Middle frontal gyrus (tissue), 1 donor: ENCODE results near the gene RP2.

Experiments
- DNase-seq: peaks from one replicate; pipeline ENCODE4 v3.0.0-alpha.2; 2015; ENCODE audit warnings: low spot score; ENCODE audit errors: extremely low spot score

RP2 gene

DNA sequence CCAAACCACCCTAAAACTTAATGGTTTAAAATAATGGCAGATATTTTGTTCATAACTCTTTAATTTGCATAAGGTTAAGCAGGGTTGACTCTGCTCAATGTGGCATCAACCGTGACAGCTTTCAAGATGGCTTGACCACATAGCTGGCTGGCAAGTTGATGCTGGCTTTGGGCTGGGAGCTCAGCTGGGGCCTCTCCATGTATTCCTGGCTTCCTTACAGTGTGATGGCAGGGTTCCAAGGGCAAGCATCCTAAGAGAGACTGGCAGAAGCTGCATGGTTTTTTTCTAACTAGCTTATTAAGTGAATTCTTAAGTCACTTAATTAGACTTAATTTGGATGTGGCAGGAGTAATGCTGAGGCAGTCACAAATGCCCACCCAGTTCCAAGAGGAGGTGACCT, 4.5 kb downstream of the RP2 start:
- no peak for DNase-seq

DNA sequence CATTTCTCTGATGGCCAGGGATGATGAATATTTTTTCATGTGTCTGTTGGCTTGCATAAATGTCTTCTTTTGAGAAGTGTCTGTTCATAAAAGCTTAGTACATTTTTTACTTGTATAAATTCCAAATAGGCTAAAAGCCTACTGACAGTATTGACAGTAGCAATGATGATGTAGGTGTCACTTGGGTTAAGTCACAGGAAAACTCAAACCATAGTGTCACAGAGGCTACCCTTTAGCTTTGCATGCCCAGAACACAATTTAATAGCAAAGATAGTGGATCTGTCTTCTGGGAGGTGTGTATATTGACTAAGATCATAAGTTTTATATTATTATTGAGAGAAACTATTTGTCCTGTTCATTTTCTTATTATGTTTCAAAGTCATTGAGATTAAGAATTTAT, 8.1 kb downstream of the RP2 start:
- no peak for DNase-seq

DNA sequence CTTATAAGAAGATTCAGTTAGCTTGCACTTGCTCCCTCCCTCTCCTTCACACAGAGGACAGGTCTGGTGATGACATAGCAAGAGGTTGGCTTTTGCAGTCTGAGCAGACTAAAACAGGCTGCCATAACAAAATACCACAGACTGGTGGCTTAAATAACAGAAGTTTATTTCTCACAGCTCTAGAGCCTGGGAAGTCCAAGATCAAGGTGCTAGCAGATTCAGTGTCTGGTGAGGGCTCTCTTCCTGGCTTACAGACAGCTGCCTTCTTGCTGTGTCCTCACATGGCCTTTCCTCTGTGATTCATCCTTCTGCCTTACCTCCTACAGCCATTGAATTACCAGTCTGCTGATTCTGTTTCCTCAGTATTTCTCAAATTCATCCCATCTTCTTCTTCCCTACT, 13.1 kb downstream of the RP2 start:
- DNase-seq, result no peak

DNA sequence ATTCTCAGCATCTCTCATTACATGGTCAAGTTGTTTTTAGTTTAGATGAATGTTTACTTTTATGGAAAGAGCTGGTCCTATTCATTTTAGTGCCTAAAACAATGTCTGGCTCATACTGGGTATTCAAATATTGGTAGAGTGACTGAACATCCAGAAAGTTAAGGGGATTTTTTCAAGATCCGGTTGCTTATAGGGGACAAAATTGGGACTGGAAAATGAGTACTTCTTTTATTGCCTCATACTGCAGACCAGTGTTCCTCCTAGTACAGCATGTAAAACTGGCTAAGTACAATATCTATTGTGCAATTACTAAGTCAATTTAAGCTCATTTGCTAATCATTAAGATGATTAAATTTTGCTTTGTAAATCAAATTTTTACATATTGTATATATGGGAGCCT, 13.9 kb downstream of the RP2 start:
- no peak for DNase-seq

DNA sequence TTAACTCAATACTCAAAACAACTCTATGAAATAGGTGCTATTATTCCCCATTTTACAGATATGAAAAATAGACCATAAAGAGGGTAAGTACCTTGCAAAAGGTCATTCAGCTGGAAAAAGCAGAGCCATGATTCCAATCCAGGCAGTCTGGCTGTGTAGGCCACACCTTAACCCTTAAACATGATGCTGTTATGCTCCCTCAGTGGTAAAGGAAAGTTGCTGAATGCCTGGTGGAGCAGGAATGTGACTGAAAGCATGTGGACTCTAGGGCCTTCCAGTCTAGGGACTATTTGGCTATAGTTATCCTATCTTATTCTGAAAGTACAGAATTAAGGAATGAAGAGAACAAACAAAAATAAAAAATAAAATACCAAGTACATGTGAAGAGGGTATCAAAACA, 19.6 kb downstream of the RP2 start:
- DNase-seq, result no peak

DNA sequence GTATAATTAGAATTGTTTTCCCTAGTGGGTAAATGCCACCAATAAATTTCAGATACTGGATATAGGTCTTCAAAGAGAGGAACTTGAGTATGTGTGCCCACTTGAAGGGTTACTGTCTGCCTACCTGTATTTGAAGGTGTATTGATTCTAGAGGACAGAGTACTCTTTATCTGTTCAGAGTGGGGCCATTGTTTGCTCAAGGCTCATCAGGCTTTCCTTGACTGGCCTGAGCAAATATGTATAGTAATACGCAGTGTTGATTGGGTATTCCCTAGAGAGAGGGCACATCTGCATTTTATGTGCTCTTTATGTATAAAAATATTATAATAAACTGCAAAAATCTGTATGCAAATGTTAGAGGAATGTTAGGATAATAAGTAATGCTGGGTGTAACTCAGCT, 23.7 kb downstream of the RP2 start:
- no peak for DNase-seq

DNA sequence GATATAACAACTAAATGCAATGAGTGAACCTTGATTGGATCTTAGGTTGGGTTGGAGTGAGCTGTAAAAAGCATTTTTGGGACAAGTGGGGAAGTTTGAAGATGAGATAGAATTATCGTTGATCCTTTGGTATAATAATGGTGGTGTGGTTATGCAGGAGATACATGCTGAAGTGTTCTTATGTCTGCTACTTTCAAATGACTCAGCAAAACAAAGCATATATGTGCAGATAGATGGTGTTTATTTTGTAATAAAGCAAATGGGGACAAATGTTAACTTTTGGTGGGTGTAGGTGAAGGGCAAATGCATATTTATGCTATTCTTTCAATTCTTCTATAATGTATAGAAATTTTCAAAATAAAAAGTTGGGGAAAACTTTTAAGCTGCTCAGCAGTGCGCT, 26.2 kb downstream of the RP2 start:
- no peak for DNase-seq

DNA sequence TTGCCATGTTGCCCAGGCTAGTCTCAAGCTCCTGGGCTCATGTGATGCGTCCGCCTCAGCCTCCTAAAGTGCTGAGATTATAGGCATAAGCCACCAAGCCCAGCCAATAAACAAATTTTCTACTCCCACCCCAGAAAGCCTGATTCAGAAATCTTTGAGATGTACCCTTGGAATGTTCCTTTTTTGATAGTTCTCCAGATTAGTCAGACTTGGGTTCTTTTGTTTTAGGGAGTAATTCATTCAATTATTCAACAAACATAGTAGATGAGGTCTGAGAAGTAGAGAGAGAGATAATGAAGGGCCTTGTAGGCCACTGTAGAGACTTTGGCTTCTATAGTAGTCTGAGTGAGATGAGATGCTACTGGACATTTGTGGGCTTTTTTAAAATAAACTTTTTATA, 27.8 kb downstream of the RP2 start:
- no peak for DNase-seq

DNA sequence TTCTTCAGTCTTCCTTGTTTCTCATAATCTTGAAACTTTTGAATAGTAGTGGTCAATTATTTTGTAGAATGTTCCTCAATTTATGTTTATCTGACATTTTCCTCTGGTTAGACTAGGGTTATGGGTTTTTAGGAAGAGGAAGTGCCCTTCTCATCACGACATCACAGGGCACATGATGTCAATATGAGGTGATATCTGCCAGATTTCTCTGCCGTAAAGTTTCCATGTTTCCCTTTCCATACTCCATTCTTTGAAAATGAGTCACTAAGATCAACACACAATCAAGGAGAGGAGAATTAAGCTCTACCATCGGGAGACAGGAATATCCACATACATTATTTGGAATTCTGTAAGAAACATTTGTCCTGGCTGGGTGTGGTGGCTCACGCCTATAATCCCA, 28.4 kb downstream of the RP2 start:
- no peak for DNase-seq

DNA sequence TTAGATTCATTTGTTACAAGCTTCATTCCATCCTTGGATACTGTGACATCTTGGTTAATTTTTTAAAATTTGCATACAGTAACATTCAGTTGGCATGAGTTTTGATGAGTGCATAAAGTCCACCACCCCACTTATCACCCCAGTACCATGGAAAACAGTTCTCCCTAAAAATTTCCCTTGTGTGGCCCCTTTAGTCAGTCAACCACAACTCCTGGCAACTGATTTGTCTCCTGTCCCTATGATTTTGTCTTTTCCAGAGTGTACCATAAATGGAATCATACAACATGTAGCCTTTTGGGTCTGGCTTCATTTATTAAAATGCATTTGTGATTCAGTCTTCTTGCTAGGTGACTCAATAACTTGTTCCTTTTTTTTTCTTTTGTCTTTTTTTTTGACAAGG, 29.9 kb downstream of the RP2 start:
- DNase-seq, result no peak

DNA sequence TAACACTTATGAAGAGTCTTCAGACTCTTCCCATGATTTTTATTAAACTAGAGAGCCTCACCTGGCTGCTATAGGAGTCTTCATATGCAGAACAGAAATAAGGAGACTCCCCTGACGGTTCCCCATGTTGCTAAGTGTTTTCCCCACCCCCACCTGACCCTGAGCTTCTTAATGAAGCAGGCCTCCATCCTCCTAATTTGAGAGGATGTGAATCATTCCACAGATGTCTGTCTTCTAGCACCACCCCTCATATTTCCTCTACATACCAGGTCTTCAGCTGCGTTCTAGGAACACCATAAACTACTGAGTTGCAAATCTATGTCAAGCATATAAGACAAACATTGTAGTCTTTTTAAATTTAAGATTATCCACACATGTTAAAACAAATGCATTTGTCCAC, 36.9 kb downstream of the RP2 start:
- DNase-seq, result no peak

DNA sequence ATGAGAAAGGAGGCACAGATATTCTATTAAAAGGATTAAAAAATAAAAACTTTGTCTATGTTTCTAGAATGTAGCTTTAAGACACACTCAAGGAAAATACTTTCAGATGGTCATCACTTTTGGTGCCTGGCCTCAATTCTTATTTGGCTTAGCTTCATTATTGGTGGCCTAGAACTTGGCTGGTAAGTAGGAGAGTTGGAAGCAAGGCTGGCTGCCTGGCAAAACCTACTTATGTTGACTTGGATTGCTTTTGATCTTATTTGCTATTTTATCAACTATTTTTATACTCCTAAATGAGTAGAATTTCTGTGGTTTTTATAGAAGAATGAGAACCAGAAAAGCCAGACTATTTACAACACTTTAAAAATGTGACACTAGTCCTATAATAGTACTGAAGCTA, 40.1 kb downstream of the RP2 start:
- DNase-seq, result no peak

DNA sequence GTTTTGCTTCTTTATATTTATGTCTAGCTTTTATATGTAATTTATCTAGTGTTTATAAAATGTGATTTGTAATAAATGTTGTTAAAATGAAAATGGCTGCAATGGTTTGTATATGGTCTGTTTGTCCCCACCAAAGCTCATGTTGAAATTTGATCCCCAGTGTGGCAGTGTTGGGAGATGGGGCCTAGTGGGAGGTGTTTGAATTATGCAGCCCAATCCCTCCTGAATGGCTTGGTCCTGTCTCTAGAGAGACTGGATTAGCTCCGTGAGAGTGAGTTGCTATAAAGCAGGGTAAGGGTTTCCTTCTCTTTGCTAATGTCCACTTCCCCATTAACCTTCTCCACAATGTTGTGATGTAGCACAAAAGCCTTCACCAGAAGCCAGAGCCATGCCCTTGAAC, 45.4 kb downstream of the RP2 start:
- DNase-seq, result no peak

DNA sequence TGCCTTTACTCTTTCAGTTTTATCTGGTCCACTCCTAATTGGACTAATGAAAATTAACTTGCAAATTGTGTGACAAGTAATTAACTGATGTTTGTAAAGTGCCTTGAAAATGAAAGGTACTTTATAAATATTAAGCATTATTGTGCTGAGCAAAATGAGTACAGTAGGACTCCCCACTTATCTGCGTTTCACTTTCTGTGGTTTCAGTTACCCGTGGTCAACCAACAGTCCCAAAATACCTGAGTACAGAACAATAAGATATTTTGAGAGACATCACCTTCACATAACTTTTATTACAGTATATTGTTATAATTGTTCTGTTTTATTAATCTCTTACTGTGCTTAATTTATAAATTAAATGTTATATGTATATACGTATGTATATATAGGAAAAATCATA, 48.0 kb downstream of the RP2 start:
- DNase-seq, result no peak

DNA sequence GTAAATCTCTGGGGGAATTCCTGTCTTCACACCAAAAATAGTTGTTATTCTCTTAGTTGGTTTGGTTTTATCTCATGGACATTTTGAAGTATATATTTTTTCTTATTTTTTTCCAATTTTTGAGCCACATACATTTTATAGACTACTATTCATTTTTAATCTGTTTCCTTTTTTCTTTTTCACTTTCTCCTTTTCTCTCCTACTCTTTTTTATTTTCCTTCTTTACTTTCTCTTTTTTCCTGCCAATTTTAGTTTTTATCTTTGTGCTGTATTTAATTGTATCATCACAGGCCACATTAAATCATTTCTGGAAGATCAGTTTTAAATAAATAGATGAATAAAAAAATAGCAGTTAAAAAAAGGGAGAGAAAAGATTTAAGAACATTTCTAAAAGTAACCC, 61.4 kb downstream of the RP2 start:
- DNase-seq, result no peak

DNA sequence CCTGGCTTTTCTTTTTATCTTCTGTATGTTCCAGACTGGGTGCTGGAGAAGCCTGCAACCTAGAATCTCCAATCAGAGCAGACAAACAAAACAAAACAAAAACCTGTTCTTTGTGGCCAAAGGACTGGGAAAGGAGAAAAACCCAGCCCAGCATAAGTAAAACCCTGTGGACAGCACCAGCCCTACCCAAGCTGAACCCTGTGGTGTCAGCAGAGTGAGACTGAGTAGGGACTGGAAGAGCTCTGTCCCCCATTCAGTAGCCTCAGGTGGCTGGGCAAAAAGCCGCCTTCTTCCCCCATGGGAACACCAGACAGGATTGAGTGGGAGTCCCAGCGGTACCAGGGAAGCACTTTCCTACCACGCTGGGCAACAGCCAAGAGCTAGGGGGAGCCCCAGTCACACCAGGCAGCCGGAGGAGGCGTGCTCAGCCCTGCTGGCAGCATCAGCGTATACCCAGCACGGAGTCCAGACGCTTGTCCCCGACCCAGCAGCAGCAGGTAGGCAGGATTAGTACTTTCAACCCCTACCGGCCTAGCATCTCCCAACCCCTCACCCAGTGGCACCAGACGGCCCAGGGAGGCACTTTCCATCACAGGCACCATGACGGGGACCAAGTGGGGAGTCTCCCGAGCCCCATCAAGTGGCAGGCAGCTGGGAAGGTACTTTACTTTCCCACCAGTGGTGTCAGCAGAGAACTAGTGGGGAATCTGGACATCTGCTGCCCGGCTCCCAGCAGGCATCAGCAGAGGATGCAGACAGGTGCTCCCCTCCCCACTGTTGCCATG, 66.8 kb downstream of the RP2 start:
- DNase-seq, result peak; percentile 51

DNA sequence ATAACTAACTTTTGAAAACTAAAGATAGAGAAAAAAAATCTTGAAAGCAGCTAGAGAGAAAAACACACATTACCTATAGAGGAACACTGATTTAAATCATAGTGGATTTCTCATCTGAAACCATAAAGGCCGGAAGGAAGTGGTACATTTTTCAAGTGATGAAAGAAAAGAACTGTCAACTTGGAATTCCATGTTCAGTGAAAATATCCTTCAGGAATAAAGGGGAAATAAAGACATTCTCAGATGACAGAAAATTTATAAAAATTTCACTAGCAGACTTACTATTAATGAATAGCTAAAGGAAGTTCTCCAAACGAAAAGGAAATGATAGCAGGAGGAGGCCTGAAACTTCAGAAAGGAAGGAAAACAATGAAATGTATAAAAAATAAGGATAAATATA, 67.8 kb downstream of the RP2 start:
- DNase-seq, result no peak

DNA sequence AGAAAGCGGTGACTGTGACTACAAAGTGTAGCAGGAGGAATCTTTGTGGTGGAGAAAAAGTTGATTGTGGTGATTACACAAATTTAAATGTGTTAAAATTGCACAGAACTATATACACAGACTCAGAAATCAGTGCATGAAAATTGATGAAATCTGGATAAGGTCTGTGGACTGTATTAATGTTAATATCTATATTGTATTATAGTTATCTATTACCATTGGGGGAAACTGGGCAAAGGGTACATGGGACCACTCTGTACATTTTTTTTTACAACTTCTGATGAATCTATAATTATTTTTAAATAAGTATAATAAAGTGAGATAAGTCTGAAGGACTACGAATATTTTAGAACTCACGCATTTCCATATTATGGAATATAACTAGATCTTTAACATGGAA, 73.6 kb downstream of the RP2 start:
- DNase-seq, result no peak

DNA sequence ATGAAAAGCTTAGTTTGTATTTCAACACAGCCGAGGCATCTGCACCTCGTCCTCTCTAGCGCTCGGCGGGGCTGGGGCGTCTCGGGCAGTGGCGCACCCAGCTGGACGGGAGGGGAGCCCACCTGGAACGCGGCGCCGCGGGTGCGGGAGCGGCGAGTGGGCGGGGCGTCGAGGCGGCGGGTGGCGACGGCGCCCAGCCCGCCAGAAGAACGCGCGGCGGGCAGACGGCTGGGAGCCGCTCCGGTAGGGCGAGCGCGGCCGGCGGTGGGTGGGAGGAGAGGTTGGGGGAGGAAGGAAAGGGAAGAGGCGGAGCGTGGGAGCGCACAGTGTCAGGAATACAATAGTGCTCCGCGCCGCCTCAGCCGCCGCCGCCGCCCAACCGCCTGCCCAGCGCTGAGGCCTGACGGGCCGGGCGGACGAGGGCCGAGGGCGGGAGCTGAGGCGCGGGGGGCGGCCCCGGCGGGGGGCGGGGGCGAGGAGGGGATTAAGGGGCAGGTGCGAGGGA, 75.3 kb downstream of the RP2 start, which contains the start of gene JADE3:
Gene JADE3 (plus strand): TSS at position 324 of the 505 bp plus-strand sequence. CDS start 72,474 bp downstream, outside the sequence.
- no peak for DNase-seq

DNA sequence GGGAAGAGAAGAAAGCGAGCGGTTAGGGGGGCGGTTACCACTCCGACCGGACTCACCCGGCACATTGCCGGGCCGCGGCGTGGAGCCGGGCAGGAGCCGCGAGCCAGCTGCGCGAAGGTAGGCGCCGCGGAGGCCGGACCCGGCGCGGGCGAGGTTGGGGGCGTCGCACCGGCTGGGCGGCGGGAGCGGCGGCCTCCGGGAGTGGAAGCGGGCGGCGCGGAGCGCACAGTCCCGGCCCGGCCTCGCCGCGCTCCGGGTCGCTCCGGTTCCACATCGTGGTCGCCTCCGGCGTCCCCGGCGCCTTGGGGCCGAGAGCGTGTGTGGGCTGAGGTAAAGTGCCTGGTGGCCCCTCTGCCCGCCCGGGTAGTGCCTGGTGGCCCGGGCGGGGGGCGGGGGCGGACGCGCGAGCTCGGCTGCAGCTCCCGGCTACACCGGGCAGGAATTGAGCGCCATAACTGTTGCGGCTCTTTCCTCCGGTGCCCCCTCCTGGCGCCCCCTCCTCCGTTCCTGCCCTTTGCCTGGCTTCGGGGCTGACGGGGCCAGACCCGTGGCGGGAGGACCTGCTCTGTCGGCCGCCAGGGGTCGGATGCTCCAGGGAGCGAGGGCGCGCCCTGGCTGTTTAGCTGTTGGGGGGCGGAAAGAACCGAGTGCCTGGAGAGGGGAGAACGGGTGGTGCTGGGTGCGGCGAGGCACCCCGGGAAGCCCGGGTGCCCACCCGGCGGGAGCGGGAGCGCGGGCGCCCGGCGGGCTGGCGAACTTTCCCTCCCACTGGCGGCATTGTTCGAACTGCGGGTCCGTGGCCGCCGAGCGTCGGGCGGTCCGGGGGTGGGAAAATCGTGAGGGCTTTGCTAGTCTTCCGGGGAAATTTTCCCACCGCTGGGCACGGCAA, 76.0 kb downstream of the RP2 start:
- no peak for DNase-seq

DNA sequence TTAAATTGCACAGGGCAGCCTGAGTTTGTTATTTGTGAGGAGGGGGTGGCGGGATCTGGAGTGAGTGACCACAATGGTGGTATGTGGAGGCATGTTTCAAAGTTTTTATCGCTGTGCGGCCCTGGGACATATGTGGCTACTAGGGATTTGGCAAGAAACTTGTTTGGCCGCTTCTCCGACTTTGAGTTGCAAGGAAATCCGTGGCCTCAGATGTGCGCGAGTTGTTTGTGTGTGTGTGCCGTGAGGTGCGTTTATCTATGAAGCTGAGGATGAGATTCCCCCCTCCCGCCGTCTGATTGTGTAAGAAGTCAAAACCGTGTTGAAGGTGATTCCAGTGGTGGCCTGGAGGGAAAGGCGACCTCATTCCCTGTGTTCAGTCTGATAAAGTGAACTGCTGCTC, 76.8 kb downstream of the RP2 start:
- no peak for DNase-seq

DNA sequence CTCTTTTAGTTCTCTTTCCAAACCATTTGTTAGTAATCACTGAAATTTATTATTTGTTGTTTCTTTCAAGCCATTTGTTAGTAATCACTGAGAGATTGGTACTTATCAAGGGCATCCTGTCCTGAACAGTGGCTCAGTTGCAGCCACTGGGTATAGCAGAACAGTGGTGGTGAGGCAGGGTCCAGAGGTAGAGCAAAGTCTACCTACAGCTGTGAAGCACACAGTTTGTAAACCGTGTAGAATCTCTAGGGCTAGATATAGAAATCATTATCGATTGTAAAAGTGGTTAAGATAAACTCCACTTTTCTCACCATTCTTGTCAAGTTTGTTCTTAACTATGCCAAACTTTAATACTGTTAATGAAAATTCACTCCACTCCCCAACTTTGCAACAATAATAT, 79.4 kb downstream of the RP2 start:
- DNase-seq, result no peak

DNA sequence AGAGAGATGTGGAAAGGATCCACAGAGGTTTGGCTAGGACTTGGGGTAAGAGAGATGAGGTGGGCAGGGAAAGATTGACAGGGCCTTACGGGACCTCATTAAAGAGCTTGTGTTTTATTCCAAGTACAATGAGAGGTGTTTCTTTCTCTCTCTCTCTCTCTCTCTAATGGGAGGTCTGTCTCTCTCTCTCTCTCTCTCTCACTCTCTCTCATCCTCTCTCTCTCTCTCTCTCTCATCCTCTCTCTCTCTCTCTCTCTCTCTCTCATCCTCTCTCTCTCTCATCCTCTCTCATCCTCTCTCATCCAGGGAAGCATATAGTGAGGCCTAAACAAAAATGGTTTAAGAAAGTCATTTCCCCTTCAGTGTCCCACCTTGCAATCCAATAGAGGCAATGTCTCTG, 80.8 kb downstream of the RP2 start:
- DNase-seq, result no peak
